ENCODE measurements around the gene KRTAP5-1.

GRCh38 chr11:1564535-1565172, 20.4 kb downstream of the KRTAP5-1 start:
- TF ChIP-seq EZH2phosphoT487 (IDR thresholded peaks at IDR 0.05; ENCODE audit: low read length), result no peak
- TF ChIP-seq, protein P1, sequence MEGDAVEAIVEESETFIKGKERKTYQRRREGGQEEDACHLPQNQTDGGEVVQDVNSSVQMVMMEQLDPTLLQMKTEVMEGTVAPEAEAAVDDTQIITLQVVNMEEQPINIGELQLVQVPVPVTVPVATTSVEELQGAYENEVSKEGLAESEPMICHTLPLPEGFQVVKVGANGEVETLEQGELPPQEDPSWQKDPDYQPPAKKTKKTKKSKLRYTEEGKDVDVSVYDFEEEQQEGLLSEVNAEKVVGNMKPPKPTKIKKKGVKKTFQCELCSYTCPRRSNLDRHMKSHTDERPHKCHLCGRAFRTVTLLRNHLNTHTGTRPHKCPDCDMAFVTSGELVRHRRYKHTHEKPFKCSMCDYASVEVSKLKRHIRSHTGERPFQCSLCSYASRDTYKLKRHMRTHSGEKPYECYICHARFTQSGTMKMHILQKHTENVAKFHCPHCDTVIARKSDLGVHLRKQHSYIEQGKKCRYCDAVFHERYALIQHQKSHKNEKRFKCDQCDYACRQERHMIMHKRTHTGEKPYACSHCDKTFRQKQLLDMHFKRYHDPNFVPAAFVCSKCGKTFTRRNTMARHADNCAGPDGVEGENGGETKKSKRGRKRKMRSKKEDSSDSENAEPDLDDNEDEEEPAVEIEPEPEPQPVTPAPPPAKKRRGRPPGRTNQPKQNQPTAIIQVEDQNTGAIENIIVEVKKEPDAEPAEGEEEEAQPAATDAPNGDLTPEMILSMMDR (IDR thresholded peaks at IDR 0.05; ENCODE audit: low read length), result no peak
- TF ChIP-seq EZH2 (optimal IDR thresholded peaks at IDR 0.05; ENCODE audit: low read depth, low read length), result no peak

Data from MM.1S (cell line).